NOMO-1 treated with DMSO at 0.1 percent for 48 hours (cell line): ENCODE results near the gene RHBDF1.

Source experiments
- DNase-seq: peaks from one replicate; lab custom pipeline; 2025; ENCODE audit not compliant: unreplicated experiment; lab: John Stamatoyannopoulos, UW

Gene RHBDF1

GRCh38 chr16:75580-76501, 3.4 kb upstream of the RHBDF1 start:
- peak; percentile 66 for DNase-seq

- DNase-seq = no peak
Observed at GRCh38 chr16:74747-75334, 2.4 kb upstream of the RHBDF1 start.

GRCh38 chr16:74051-74746, 1.8 kb upstream of the RHBDF1 start:
- no peak for DNase-seq

- DNase-seq = no peak
Observed at GRCh38 chr16:71540-72401, 660 bp downstream of the RHBDF1 start.

GRCh38 chr16:71210-71539, 1.3 kb downstream of the RHBDF1 start:
- no peak for DNase-seq

GRCh38 chr16:69181-69580, 3.2 kb downstream of the RHBDF1 start:
- DNase-seq = no peak

- DNase-seq = no peak
Observed at GRCh38 chr16:67884-68789, 4.3 kb downstream of the RHBDF1 start.

GRCh38 chr16:67183-67791, 5.1 kb downstream of the RHBDF1 start:
- no peak for DNase-seq

GRCh38 chr16:66309-67182, 5.9 kb downstream of the RHBDF1 start:
- no peak for DNase-seq

- DNase-seq = peak; percentile 70
Observed at GRCh38 chr16:65745-66144, 6.7 kb downstream of the RHBDF1 start.

- DNase-seq = no peak
Observed at GRCh38 chr16:64914-65255, 7.5 kb downstream of the RHBDF1 start.

GRCh38 chr16:63998-64913, 8.2 kb downstream of the RHBDF1 start:
- no peak for DNase-seq

GRCh38 chr16:63466-63865, 9.0 kb downstream of the RHBDF1 start:
- DNase-seq = no peak

- no peak for DNase-seq
Observed at GRCh38 chr16:62968-63391, 9.5 kb downstream of the RHBDF1 start.

- no peak for DNase-seq
Observed at GRCh38 chr16:62283-62967, 10.0 kb downstream of the RHBDF1 start.

GRCh38 chr16:61879-62281, 10.6 kb downstream of the RHBDF1 start:
- no peak for DNase-seq
